Brain microvascular endothelial cell (primary cell): ENCODE results near the gene TSC22D2.

Source experiments
- DNase-seq: peaks from one replicate; pipeline ENCODE4 v3.0.0-alpha.2; 2020
- H3K27ac ChIP-seq: fragments of 250-450 bp; sonication (Bioruptor Pico); 2 replicates; pipeline ENCODE4 v1.5.1; 2020; ENCODE audit warnings: mild to moderate bottlenecking, moderate library complexity
- H3K27me3 ChIP-seq: fragments of 250-450 bp; sonication (Bioruptor Pico); replicated peaks from 2 replicates; pipeline ENCODE4 v1.5.1; 2020; ENCODE audit warnings: mild to moderate bottlenecking
- H3K36me3 ChIP-seq: fragments of 250-450 bp; sonication (Bioruptor Pico); replicated peaks from 2 replicates; pipeline ENCODE4 v1.5.1; 2020; ENCODE audit warnings: mild to moderate bottlenecking
- H3K4me3 ChIP-seq: 2 replicates; pipeline ENCODE4 v1.5.1; 2011; ENCODE audit warnings: low read depth, mild to moderate bottlenecking, control low read depth, low read length, moderate library complexity
- in situ Hi-C: cut with HindIII; loops from 2 replicates; pipeline ENCODE4 v1.10.0; 2017; ENCODE audit warnings: low sequenced_read_pairs, low pct_ligation_motif_present
- TF ChIP-seq, protein P1 (sequence below): IDR thresholded peaks from 2 replicates; pipeline ENCODE4 v1.5.1; 2011; ENCODE audit warnings: low read depth, mild to moderate bottlenecking, moderate library complexity, low read length, control low read depth, inconsistent platforms; ENCODE audit errors: missing control alignments

The TSC22D2 gene

DNA sequence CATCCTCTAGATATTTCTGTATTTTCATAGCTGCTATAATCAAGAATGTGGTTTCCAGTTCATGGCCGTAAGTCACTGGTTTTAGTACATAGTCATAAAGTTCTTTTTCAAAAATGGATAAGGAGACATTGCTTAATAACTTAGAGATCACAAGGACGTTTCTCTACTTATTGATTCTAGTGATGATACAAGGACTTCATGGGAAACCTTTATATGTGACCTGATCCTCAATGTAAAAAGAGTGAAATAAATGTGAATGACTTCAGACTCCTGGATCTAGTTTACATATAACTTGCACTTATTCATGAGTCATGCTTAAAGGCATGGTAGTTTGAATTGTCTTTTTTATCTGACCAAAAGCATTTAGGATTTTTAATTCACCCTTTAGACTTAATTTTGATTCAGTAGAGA, 35.2 kb downstream of the TSC22D2 start:
- Histone ChIP-seq H3K36me3 (peaks cover 6% of the 10 kb centered on the region), H3K27me3 (no peaks in the 10 kb centered on the region), H3K27ac (peak overlapping the region; percentile 41), H3K4me3 (no peak overlapping the region)
- in situ Hi-C loops: no loop called here
- peak; percentile 24 for DNase-seq
- TF ChIP-seq, protein P1, sequence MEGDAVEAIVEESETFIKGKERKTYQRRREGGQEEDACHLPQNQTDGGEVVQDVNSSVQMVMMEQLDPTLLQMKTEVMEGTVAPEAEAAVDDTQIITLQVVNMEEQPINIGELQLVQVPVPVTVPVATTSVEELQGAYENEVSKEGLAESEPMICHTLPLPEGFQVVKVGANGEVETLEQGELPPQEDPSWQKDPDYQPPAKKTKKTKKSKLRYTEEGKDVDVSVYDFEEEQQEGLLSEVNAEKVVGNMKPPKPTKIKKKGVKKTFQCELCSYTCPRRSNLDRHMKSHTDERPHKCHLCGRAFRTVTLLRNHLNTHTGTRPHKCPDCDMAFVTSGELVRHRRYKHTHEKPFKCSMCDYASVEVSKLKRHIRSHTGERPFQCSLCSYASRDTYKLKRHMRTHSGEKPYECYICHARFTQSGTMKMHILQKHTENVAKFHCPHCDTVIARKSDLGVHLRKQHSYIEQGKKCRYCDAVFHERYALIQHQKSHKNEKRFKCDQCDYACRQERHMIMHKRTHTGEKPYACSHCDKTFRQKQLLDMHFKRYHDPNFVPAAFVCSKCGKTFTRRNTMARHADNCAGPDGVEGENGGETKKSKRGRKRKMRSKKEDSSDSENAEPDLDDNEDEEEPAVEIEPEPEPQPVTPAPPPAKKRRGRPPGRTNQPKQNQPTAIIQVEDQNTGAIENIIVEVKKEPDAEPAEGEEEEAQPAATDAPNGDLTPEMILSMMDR: no peak

DNA sequence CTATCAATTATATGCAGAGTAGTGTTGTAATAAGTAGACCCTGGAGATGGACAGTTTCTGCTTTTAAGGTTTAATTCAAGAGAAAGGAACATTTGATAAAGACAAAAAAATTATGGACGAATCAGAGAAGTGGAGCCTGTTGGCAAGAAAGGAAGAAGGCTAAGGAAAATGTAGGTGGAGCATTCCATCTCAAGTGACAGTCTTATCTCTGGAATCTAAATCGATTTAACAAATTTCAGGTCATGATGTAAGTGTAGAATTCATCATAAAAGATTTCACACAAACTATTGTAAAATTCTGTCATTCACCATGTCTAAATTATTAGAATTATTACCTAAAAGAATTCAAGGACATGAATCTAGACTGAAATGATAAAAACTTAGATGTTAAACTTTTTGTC, 36.3 kb downstream of the TSC22D2 start:
- no peak for DNase-seq
- Histone ChIP-seq H3K27me3 (no peaks in the 10 kb centered on the region), H3K27ac (no peak overlapping the region)

GRCh38 chr3:150446470-150446977, 38.4 kb downstream of the TSC22D2 start:
- no peak overlapping the region for H3K4me3 ChIP-seq
- in situ Hi-C loops: no loop called here
- H3K36me3 ChIP-seq: peaks cover 4% of the 10 kb centered on the region
- no peaks in the 10 kb centered on the region for H3K27me3 ChIP-seq
- no peak overlapping the region for H3K27ac ChIP-seq
- no peak for DNase-seq
- TF ChIP-seq, protein P1: no peak

More for the DNA sequence above, 36.3 kb downstream of the TSC22D2 start:
- TF ChIP-seq, protein P1: no peak
- Histone ChIP-seq H3K36me3 (peaks cover 6% of the 10 kb centered on the region), H3K4me3 (no peak overlapping the region)
- in situ Hi-C loops: no loop called here

GRCh38 chr3:150447084-150447483, 39.0 kb downstream of the TSC22D2 start:
- Histone ChIP-seq H3K36me3 (no peaks in the 10 kb centered on the region), H3K4me3 (no peak overlapping the region), H3K27ac (peak overlapping the region; percentile 41), H3K27me3 (no peaks in the 10 kb centered on the region)
- TF ChIP-seq, protein P1: no peak
- in situ Hi-C loops: no loop called here
- DNase-seq: no peak

DNA sequence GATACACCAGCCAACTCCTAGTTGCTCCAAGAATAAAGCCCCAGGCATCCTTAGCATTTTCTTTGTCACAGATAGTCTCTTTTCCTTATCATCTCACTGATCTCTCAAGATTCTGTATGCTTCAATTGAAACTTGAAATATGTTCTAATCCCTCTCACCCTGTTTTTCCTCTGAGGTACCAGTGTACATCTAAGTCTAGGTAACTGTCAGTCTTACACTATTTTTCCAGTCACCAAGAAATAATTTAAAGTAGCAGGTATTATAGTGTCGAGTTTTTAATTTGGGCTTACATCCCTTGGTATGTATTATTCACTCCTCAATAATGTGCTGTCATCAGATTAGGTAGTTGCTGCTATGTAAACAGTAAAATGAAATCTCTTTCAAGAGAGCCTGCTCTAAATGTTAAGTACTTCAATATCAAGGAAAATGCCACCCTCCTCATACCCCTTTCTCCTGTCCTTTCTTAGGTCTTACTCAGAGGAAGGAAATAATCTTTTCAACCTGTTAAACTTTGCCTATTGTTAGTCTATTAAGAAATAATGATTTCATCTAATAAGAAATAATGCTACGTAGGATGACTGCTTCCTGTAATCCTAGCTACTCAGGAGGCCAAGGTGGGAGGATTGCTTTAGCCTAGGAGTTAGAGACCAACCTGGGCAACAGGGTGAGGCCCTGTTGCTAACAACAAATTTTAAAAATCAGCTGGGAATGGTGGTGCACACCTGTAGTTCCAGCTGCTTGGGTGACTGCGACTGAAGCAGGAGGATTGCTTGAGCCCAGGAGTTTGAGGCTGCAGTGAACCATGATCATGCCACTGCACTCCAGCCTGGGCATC, 39.8 kb downstream of the TSC22D2 start:
- peak overlapping the region; percentile 41 for H3K27ac ChIP-seq
- in situ Hi-C loops: no loop called here
- no peaks in the 10 kb centered on the region for H3K36me3 ChIP-seq
- H3K27me3 ChIP-seq: no peaks in the 10 kb centered on the region
- DNase-seq: no peak
- TF ChIP-seq, protein P1: no peak
- no peak overlapping the region for H3K4me3 ChIP-seq
